ENCODE measurements around the gene RIOK3.
"Not testable (repeated sequence)": the region's sequence is repeated elsewhere in the genome, so short reads cannot be mapped to it uniquely, and the experiment has no call there.

Gene RIOK3

DNA sequence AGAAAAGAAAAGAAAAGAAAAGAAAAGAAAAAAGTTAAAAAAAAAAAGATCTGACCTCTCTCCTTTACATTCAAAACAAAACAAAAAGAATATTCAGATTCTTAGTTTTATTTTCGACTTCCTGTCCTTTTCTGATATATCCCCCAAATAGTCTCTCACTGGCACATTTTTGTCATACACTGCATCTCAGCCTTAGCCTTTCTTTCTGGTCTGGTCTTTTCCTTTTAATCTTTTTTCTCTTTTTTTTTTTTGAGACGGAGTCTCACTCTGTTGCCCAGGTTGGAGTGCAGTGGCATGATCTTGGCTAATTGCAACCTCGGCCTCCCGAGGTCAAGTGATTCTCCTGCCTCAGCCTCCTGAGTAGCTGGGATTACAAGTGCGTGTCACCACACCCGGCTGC, 1.6 kb upstream of the RIOK3 start:
- DNase-seq, result no peak

DNA sequence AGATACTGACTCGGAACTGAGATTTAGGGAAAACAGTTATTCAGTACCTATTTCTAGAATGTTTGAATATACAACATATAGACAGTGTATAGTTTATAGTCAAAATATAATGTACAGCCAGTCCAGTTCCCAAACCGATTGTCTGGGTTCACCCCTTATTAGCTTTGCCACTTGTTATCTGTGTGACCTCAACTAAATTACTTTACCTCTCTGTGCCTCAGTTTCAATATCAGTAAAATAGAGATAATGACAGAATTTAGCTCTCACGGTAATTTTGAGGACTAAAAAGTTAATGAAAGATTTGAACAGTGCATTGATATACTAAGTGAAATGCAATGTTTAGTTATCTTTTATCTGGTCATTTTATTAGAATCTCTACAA, 750 bp upstream of the RIOK3 start:
- DNase-seq, result no peak

- DNase-seq, result no peak
These were observed 582 bp downstream of the RIOK3 start for GRCh38 chr18:23453680-23454058.

DNA sequence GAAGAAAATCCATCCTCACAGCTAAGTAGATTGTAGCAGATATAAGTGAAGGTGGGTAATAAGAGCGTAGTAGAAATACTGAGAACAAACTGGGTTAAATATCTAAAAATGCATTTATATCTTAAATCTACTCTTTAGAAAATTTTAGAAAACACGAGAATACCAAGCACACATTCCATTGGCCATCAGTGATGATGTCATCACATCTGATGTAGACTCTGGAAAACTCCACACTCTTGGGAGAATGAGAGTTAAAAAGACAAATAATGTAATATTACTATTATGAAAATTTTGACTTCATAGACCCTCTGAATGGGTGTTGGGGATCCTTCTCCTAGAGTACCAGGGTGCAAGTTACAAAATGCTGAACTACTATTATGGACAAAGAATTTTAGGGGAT, 3.7 kb downstream of the RIOK3 start:
- DNase-seq, result no peak

DNA sequence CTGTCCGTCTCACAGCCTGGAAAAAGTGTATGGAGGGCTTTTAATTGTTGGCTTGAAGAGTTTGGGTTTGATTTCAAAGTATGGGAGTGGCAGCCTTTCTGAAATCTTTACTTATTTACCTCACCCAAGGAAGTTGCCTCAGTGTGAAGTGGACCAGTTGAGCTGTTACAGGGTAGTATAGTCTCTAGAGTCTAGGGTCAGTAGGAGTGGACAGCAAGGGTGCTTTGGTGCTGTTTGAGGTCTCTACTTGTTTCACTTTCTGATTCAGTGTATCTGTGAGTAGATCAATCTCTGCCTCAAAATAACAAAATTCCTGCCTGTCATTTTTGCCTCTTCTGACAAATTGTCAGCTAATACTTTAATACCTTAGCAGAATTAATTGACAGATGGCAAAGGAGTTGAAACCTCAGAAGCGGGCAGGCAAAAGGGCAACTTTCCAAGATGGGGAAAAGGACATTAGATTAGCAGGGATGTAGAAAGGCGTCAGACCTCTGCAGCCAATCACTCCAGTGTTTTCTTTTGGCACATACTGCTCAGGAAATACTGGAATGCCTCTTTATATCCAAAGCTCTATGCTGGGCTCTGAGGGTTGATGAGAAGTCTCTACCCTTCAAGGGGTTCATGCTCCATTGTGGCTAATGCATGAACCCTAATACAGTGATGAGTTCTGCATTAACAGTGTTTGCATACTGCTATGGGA, 5.9 kb downstream of the RIOK3 start:
- DNase-seq, result no peak

DNA sequence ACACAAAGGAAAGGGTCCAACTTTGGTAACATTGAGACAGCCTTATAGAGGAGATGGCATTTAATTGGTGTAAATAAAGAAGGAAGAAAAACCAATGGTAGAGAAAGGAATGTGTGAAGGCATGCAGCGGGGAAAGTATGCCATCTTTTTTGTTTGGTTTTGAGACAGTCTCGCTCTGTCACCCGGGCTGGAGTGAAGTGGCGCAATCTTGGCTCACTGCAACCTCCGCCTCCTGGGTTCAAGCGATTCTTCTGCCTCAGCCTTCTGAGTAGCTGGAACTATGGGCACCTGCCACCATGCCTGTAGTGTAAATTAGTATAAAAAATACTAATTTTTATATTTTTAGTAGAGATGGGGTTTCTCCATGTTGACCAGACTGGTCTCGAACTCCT, 6.4 kb downstream of the RIOK3 start:
- DNase-seq, result no peak

DNA sequence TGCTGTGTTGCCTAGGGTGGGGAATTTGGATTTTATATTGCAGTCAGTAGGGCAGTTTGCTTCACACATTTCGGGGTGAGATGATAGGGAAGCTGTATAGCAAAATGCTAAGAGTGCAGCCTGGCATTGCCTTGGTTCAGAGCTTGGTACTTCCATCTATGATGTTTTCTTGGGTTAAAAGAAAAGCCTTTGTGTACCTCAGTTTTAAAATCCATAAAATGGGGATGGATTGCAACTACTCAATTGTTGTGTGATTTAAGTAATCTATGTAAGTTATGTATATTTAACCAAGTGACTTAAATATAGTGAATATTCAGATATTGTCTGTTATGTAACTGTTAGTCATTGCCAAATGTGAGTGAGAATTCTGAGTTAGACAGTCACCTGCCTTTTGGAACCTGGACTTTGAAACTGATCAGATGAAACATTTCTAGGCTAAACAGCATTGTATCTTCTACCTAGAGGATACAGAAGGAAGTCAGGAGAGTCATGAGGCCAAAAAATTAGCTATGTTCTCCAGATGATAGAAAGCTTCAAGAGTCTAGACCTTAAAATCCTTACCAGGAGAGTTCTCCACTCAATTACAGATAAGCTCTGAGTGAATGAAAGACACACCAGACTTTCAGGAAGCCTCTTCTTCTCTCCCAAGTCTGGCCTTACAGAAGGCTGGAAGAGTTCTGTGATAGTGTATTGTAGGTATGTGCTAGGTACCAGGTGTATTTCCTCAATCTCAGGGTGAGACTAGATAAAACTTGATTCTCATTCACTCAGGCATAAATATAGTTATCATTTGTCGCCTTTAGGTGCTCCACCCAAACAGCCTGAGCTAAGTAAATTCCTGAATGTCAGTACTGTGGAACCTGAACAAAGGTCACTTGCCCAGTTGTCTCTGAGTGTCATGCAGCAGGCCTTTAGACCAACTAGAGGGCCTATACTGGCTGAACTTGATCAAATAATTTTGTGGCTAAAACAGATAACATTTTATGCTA, 7.5 kb downstream of the RIOK3 start:
- DNase-seq, result no peak

DNA sequence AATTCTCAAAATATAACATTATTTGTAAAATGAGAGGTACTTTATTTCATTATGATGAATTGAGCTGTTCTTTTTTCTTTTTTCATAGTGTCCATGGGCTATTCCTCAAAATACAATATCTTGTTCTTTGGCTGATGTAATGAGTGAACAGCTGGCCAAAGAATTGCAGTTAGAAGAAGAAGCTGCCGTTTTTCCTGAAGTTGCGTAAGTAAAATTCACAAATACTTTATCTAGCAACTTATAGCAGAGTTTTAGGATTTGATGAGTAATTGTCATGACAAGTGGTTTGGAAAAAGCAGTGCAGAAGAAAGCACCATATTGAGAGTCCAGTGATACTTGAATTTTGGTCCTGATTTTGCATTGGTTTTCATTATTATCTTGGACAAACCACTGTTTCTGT, 9.8 kb downstream of the RIOK3 start:
- no peak for DNase-seq

GRCh38 chr18:23468753-23469459, 15.8 kb downstream of the RIOK3 start:
- no peak for DNase-seq

DNA sequence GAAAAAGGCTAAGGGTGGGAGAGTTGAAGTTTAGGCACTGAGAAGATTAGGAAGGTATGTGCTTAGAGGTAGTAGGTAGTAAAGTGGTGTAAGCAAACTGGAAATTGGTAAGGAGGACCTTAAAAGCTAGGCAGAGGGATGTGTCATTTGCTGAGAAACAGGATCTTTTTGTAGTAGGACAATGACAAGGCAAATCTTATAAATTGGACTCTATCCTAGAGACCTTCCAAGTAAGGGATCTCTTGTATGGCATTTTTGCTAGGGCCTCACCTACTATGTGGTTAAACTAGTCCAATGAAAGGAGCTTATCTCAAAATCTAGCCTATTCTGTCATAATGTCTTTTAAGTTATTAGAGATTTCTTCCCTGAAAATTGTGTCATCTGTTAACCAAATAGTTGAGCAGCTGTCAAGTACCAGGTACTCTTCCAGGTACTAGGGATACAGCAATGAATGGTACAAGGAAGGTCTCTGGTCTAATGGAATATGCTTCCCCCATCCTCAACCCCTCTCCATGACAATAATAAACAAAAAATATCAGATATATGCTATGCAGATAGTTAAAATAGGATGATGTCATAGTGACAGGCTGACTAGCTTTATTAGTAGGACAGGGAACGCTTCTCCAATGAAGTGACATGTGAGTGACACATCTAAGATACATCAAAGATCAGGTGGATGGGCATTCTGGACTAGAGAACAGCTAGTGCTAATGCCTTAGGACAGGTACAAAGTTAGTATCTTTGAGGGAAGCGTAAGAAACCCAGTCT, 17.7 kb downstream of the RIOK3 start:
- no peak for DNase-seq

DNA sequence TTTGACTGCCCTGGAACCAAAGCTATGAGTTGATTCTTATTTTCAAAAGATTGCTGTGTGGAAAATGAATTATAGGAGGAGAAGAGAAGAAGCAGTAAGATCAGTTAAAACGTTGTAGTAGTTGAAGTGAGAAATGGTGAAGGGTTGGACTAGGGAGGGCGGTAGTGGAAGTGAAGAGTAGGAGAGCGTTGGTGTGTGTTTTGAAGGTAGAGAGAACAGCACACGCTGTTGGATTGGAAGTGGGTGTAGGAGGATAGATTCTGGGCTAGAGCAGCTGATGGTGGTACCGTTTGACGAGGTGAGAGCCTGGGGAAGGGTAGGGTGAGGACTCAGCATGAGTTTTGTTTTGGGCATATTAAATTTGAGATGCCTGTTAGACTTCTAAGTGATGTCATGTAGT, 18.4 kb downstream of the RIOK3 start:
- no peak for DNase-seq

DNA sequence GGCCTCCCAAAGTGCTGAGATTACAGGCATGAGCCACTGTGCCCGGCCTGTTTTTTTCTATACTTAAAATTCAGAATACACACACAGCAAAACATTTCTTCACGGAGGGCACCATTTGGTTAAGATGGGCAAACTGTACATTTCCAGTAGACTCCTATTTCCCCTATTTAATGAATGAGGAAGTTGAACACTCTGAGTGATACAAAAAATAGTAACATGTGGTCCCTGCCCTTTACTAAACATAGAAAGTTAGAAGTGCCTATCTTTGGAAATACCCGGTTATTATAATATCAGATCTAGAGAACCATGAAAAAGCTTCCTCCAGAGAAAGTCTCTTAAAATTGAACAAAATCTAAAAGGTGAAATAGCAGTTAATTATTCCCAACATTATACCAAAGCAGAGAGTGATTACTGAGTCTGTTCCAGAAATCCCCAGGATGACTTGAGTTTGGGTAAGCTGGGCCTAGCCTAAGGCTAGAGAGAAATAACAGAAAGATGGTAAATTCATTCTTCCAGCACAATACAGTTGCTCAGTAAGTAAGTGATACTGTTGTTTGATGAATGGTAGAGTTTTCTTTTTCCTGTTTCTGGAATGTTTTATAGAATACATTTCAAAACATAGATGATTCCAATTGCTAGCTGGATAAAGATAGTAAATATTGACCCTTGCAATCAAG, 26.9 kb downstream of the RIOK3 start:
- DNase-seq, result no peak

GRCh38 chr18:23484561-23485182, 31.6 kb downstream of the RIOK3 start:
- no peak for DNase-seq

- DNase-seq, result no peak
These were observed 32.3 kb downstream of the RIOK3 start for GRCh38 chr18:23485386-23485785.

- DNase-seq, result peak; percentile 20 to 43
These were observed 34.9 kb downstream of the RIOK3 start for GRCh38 chr18:23487738-23488570.

DNA sequence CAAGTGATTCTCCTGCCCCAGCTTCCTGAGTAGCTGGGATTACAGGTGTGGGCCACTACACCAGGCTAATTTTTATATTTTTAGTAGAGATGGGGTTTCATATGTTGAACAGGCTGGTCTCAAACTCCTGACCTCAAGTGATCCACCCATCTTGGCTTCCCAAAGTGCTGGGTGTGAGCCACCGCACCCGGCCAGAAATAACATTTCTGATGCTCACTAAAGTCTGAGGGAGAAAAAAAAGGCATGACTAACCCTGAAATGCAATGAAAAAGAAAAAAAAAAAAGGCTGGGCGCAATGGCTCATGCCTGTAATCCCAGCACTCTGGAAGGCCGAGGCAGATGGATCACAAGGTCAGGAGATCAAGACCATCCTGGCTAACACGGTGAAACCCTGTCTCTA, 36.5 kb downstream of the RIOK3 start:
- DNase-seq, result not testable (repeated sequence)

GRCh38 chr18:23493654-23494053, 40.6 kb downstream of the RIOK3 start:
- no peak for DNase-seq

- DNase-seq, result no peak
These were observed 41.9 kb downstream of the RIOK3 start for GRCh38 chr18:23494992-23495391.

DNA sequence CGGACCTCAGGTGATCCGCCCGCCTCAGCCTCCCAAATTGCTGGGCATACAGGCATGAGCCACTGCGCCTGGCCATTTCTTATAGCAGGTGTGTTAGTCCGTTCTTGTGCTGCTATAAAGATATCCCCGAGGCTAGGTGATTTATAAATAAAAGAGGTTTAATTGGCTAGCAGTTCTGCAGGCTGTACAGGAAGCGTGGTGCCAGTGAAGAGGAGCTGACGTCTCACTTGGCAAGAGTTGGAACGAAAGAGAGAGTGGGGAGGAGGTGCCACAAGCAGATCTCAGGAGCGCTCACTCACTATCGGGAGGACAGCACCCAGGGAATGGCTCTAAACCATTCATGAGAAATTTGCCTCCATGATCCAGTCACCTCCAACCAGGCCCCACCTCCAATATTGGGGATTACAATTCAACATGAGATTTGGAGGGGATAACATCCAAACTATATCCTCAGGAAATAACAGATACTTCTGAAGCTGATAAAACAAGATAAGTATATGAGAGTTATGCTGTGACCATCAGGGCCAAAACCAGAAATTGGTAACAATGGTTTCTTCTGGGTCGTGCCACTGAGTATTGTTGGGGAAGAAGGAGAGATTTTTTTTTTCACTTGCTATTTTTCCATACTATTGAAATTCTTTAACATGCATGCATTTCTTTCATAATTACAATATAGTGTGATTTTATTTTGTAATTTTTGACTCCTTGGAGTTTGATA, 42.8 kb downstream of the RIOK3 start:
- DNase-seq, result no peak

- DNase-seq, result no peak
These were observed 45.0 kb downstream of the RIOK3 start for GRCh38 chr18:23498117-23498516.

All from stimulated activated CD4-positive, alpha-beta T cell treated with anti-CD3 and anti-CD28 coated beads, Interleukin-4, amount 100 ng/mL, for 4 hours (primary cell).